PC-3 (cell line): ENCODE results near the gene TMPRSS3. TPM values are rescaled to one million over a fixed set of nuclear protein-coding genes. Genes with fewer than 3 reads are reported as not detected.

Experiments used
- ATAC-seq: fragments of 200-7000 bp; cut with Tn5 transposase; 2 replicates; pipeline ENCODE4 v1.9.1; 2020; ENCODE audit warnings: mild to moderate bottlenecking, moderate library complexity
- Bru-seq: library from RNA; stranded (reverse); fragments of 400-500 nt; gene quantifications from one replicate; lab custom pipeline; 2021; lab: Mats Ljungman, UMichigan
- BruChase-seq, 2 experiments: library from RNA; stranded (reverse); fragments of 400-500 nt; gene quantifications; one replicate each; lab custom pipeline; 2021; lab: Mats Ljungman, UMichigan
- BruUV-seq: library from RNA; stranded (reverse); fragments of 400-500 nt; replicated peaks from 2 replicates; lab custom pipeline; 2021; lab: Mats Ljungman, UMichigan
- CTCF ChIA-PET: fragments of 300-600 bp; sonication (Branson Sonifier 250); formaldehyde crosslinking; loops from one replicate; lab custom pipeline; 2022; ENCODE audit warnings: antibody characterized with exemption; lab: Charles Lee
- POLR2A ChIA-PET: fragments of 300-600 bp; sonication (Branson Sonifier 250); formaldehyde crosslinking; loops from one replicate; lab custom pipeline; 2022; ENCODE audit warnings: antibody characterized with exemption; ENCODE audit not compliant: unreplicated experiment; lab: Charles Lee
- DNase-seq: peaks from one replicate; pipeline ENCODE4 v3.0.0-alpha.2; 2015
- H2AFZ ChIP-seq: fragments of 300-600 bp; sonication (generic); 2 replicates; pipeline ENCODE4 v1.6.0; 2016; ENCODE audit warnings: antibody characterized with exemption, low read length
- H3F3A ChIP-seq: fragments of 300-600 bp; sonication (generic); one replicate; pipeline ENCODE4 v1.6.0; 2017; ENCODE audit warnings: antibody characterized with exemption, low read length, control low read depth, mild to moderate bottlenecking; ENCODE audit not compliant: unreplicated experiment
- H3K27ac ChIP-seq: fragments of 300-600 bp; sonication (generic); 2 replicates; pipeline ENCODE4 v1.5.1; 2016; ENCODE audit warnings: mild to moderate bottlenecking, low read length
- H3K27me3 ChIP-seq: fragments of 300-600 bp; sonication (generic); 2 replicates; pipeline ENCODE4 v1.6.1; 2016; ENCODE audit warnings: low read length, mixed read lengths
- H3K36me3 ChIP-seq: fragments of 300-600 bp; sonication (generic); 2 replicates; pipeline ENCODE4 v1.6.1; 2016; ENCODE audit warnings: low read depth, mixed run types, low read length, mixed read lengths
- H3K4me1 ChIP-seq: fragments of 300-600 bp; sonication (generic); 2 replicates; pipeline ENCODE4 v1.5.1; 2016; ENCODE audit warnings: low read length; ENCODE audit not compliant: insufficient read depth
- H3K4me2 ChIP-seq: fragments of 300-600 bp; sonication (generic); 2 replicates; pipeline ENCODE4 v1.6.0; 2016; ENCODE audit warnings: low read length
- H3K4me3 ChIP-seq: fragments of 300-600 bp; sonication (generic); 2 replicates; pipeline ENCODE4 v1.5.1; 2016; ENCODE audit warnings: mild to moderate bottlenecking, low read length, mixed read lengths
- H3K79me2 ChIP-seq: fragments of 300-600 bp; sonication (generic); 2 replicates; pipeline ENCODE4 v1.6.1; 2017; ENCODE audit warnings: low read length, mixed read lengths
- H3K9ac ChIP-seq: fragments of 300-600 bp; sonication (generic); 2 replicates; pipeline ENCODE4 v1.6.0; 2016; ENCODE audit warnings: mild to moderate bottlenecking, low read length
- H3K9me2 ChIP-seq: fragments of 300-600 bp; sonication (generic); replicated peaks from 2 replicates; pipeline ENCODE4 v1.6.1; 2016; ENCODE audit warnings: mixed run types, low read length, mixed read lengths
- H3K9me3 ChIP-seq: fragments of 300-600 bp; sonication (generic); 2 replicates; pipeline ENCODE4 v1.6.1; 2016; ENCODE audit warnings: low read length, mixed read lengths
- H4K20me1 ChIP-seq: fragments of 300-600 bp; sonication (generic); 2 replicates; pipeline ENCODE4 v1.6.1; 2016; ENCODE audit warnings: low read length, mixed read lengths
- CTCF ChIP-seq: fragments of 300-600 bp; sonication (generic); conservative IDR thresholded peaks from 2 replicates; pipeline ENCODE4 v1.5.1; 2017; ENCODE audit warnings: antibody characterized with exemption, low read depth, mild to moderate bottlenecking, low read length
- EZH2 ChIP-seq: fragments of 300-600 bp; sonication (generic); IDR thresholded peaks from one replicate; pipeline ENCODE4 v1.6.1; 2017; ENCODE audit warnings: antibody characterized with exemption, mild to moderate bottlenecking, low read length; ENCODE audit not compliant: unreplicated experiment
- EZH2phosphoT487 ChIP-seq: fragments of 300-600 bp; sonication (generic); IDR thresholded peaks from 2 replicates; pipeline ENCODE4 v1.6.1; 2018; ENCODE audit warnings: mild to moderate bottlenecking, antibody characterized with exemption, low read length, borderline replicate concordance
- intact Hi-C: fragments of 100-400 bp; cut with micrococcal nuclease; formaldehyde crosslinking; loops from 2 replicates; pipeline ENCODE4 v1.9.0; 2023
- long read RNA-seq: library from polyadenylated mRNA; unstranded; transcript quantifications from one replicate; pipeline ENCODE4 v2.0.0, GENCODE V29; 2021; ENCODE audit not compliant: unreplicated experiment
- total RNA-seq: library from RNA; depleted of rRNA; stranded (reverse); fragments of >200 nt; gene quantifications from 2 replicates; pipeline ENCODE4 v1.2.3, GENCODE V29; 2014; rRNA removed

TMPRSS3 gene
- total RNA-seq (not detected in 2 replicates), Bru-seq, nascent RNA (percentile 36 among the genes with signal in this experiment), BruChase-seq, experiment 1, labeled RNA remaining after a 6-hour chase (percentile 38 among the genes with signal in this experiment), BruChase-seq, experiment 2, labeled RNA remaining after a 2-hour chase (percentile 45 among the genes with signal in this experiment)
- long read RNA-seq, partial matches to known transcripts = 16 of 28 reads
- long read RNA-seq, other reads (novel, unspliced or antisense) = 12 of 28 reads

GRCh38 chr21:42395905-42396651, at the start of gene TMPRSS3:
Gene TMPRSS3 (minus strand): TSS chr21:42396052. CDS start chr21:42395417, 635 bp downstream.
- ATAC-seq (no peak), DNase-seq (no peak)
- intact Hi-C loops = no loop called here
- no peak within 1 kb of the TSS for H3K4me2 ChIP-seq
- H3K27ac ChIP-seq = no peak within 1 kb of the TSS
- no peaks in the 10 kb centered on the region for H3K9me2 ChIP-seq
- no peaks in the 10 kb centered on the region for H3K9me3 ChIP-seq
- H3K9ac ChIP-seq = no peak within 1 kb of the TSS
- TF ChIP-seq EZH2 (no peak), EZH2phosphoT487 (no peak), CTCF (no peak)
- H2AFZ ChIP-seq = no peak within 1 kb of the TSS
- no peaks in the 10 kb centered on the region for H4K20me1 ChIP-seq
- H3K4me1 ChIP-seq = peaks cover 14% of the 10 kb centered on the region
- ChIA-PET POLR2A (no interaction called here), CTCF (no interaction called here)
- H3K36me3 ChIP-seq = no peaks in the 10 kb centered on the region
- no peak within 1 kb of the TSS for H3K4me3 ChIP-seq
- BruUV-seq = no TSS peak
- no peaks in the 10 kb centered on the region for H3K27me3 ChIP-seq
- no peaks in the 10 kb centered on the region for H3K79me2 ChIP-seq
- H3F3A ChIP-seq = no peaks in the 10 kb centered on the region

- no peaks in the 10 kb centered on the region for H3K36me3 ChIP-seq
- no peaks in the 10 kb centered on the region for H3F3A ChIP-seq
- H3K4me1 ChIP-seq = peaks cover 3% of the 10 kb centered on the region; the same call in 1 of the 2 replicates
- intact Hi-C loops = no loop called here
- H4K20me1 ChIP-seq = no peaks in the 10 kb centered on the region
- ChIA-PET POLR2A (no interaction called here), CTCF (no interaction called here)
- no peak overlapping the region for H3K27ac ChIP-seq
- DNase-seq = no peak
- no peak for ATAC-seq
- no peaks in the 10 kb centered on the region for H3K9me2 ChIP-seq
- no peak overlapping the region for H3K4me2 ChIP-seq
- no TSS peak for BruUV-seq
- H3K79me2 ChIP-seq = no peaks in the 10 kb centered on the region
- H3K9me3 ChIP-seq = no peaks in the 10 kb centered on the region
- no peaks in the 10 kb centered on the region for H3K27me3 ChIP-seq
- H2AFZ ChIP-seq = no peak overlapping the region
- TF ChIP-seq EZH2phosphoT487 (no peak), CTCF (no peak), EZH2 (no peak)
- no peak overlapping the region for H3K9ac ChIP-seq
- H3K4me3 ChIP-seq = no peak overlapping the region
Observed at GRCh38 chr21:42445311-42445710, 49.5 kb upstream of the TMPRSS3 start.

- H4K20me1 ChIP-seq = no peaks in the 10 kb centered on the region
- no peaks in the 10 kb centered on the region for H3K36me3 ChIP-seq
- no peaks in the 10 kb centered on the region for H3K79me2 ChIP-seq
- DNase-seq = no peak
- H3K4me3 ChIP-seq = no peak overlapping the region
- no peaks in the 10 kb centered on the region for H3K9me3 ChIP-seq
- TF ChIP-seq EZH2phosphoT487 = no peak
- no peak for TF ChIP-seq CTCF
- no peak for TF ChIP-seq EZH2
- H2AFZ ChIP-seq = no peak overlapping the region
- no peak overlapping the region for H3K4me2 ChIP-seq
- no TSS peak for BruUV-seq
- POLR2A ChIA-PET = no interaction called here
- H3K4me1 ChIP-seq = peaks cover 2% of the 10 kb centered on the region; the same call in 1 of the 2 replicates
- CTCF ChIA-PET = no interaction called here
- no peaks in the 10 kb centered on the region for H3K27me3 ChIP-seq
- no peak overlapping the region for H3K27ac ChIP-seq
- no peaks in the 10 kb centered on the region for H3F3A ChIP-seq
- intact Hi-C loops = no loop called here
- no peak overlapping the region for H3K9ac ChIP-seq
- no peak for ATAC-seq
- H3K9me2 ChIP-seq = no peaks in the 10 kb centered on the region
Observed at GRCh38 chr21:42444745-42445059, 48.9 kb upstream of the TMPRSS3 start.
